ENCODE measurements around the gene ZSCAN29.

The ZSCAN29 gene

GRCh38 chr15:43329217-43329959 lies 41.5 kb downstream of the ZSCAN29 start:
- H3K4me1 Mint-ChIP-seq (ENCODE audit: low read depth in 2 of 2) = peaks cover 12 to 14% of the 10 kb centered on the region in 2 donors
- H3K27ac Mint-ChIP-seq = peak overlapping the region; percentile 98 to 99
- H3K9me3 Mint-ChIP-seq = peaks cover 0 to 10% of the 10 kb centered on the region in 2 donors
- H3K36me3 Mint-ChIP-seq (ENCODE audit: insufficient read depth) = peaks cover 26% of the 10 kb centered on the region
- H3K4me3 Mint-ChIP-seq = peak overlapping the region; percentile 93 to 94
- ATAC-seq (replicated peaks) = no peak
- peak in 1 of 3 experiments; percentile 5 for DNase-seq
- H3K27me3 Mint-ChIP-seq = no peaks in the 10 kb centered on the region

- DNase-seq (no peak), ATAC-seq (replicated peaks) (no peak)
- Mint-ChIP-seq H3K4me3 (no peak overlapping the region), H3K36me3 (ENCODE audit: insufficient read depth) (peaks cover 13% of the 10 kb centered on the region), H3K27ac (no peak overlapping the region), H3K9me3 (no peaks in the 10 kb centered on the region), H3K4me1 (ENCODE audit: low read depth in 2 of 2) (peaks cover 5 to 10% of the 10 kb centered on the region in 2 donors), H3K27me3 (peaks cover 0 to 5% of the 10 kb centered on the region in 2 donors)
Observed at GRCh38 chr15:43325039-43325684, 45.7 kb downstream of the ZSCAN29 start.

GRCh38 chr15:43318990-43319771 lies 51.7 kb downstream of the ZSCAN29 start:
- Mint-ChIP-seq H3K27me3 (peaks cover 37 to 44% of the 10 kb centered on the region in 2 donors), H3K9me3 (no peaks in the 10 kb centered on the region), H3K4me3 (no peak overlapping the region), H3K36me3 (ENCODE audit: insufficient read depth) (no peaks in the 10 kb centered on the region), H3K27ac (no peak overlapping the region), H3K4me1 (ENCODE audit: low read depth in 2 of 2) (no peaks in the 10 kb centered on the region)
- DNase-seq (no peak), ATAC-seq (replicated peaks) (no peak)

DNA sequence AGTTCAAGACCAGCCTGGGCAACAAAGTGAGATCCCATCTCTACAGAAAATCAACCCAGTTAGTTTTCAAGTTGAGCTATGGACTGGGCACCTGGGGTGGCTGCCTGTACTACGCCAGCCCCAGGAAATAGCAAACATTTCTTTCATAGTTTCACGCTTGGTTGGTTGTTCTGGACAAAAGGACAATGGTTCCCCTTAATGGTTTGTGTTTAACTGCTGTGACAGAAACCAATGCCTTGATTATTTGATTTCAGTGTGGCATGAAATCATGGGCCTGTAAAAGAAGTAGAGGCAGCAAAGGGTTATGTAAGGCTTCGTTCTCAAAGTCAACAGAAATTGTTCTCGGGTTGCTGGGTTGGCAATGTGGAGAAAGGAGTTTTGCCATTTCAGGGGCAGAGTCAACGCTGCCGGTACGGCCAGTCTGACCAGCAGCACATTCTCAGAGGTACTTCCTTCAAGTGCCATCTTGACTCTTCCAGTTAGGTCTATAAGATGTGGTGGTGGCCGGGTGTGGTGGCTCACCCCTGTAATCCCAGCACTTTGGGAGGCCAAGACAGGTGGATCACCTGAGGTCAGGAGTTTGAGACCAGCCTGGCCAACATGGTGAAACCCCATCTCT lies 53.2 kb downstream of the ZSCAN29 start:
- DNase-seq (no peak), ATAC-seq (replicated peaks) (no peak)
- no peak overlapping the region for H3K4me3 Mint-ChIP-seq

DNA sequence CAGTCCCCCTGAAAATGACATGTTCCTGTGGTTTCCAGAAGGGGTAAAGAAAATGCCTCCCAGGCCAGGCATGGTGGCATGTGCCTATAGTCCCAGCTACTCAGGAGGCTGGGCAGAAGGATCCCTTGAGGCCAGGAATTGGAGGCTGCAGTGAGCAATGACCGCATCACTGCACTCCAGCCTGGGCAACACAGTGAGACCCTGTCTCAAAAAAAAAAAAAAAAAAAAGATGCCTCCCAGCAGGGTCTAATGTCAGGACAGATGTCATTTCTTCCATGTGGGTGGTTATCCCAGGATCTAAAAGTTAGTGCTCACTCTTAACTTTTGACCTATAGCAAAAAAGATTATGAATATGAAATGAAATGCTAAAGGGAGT lies 53.9 kb downstream of the ZSCAN29 start:
- ATAC-seq (replicated peaks) = no peak

More for the DNA sequence above, 53.2 kb downstream of the ZSCAN29 start:
- H3K27me3 Mint-ChIP-seq = peaks cover 48 to 49% of the 10 kb centered on the region in 2 donors
- H3K9me3 Mint-ChIP-seq = no peaks in the 10 kb centered on the region
- H3K36me3 Mint-ChIP-seq (ENCODE audit: insufficient read depth) = no peaks in the 10 kb centered on the region
- no peaks in the 10 kb centered on the region for H3K4me1 Mint-ChIP-seq (ENCODE audit: low read depth in 2 of 2)
- H3K27ac Mint-ChIP-seq = no peak overlapping the region

DNA sequence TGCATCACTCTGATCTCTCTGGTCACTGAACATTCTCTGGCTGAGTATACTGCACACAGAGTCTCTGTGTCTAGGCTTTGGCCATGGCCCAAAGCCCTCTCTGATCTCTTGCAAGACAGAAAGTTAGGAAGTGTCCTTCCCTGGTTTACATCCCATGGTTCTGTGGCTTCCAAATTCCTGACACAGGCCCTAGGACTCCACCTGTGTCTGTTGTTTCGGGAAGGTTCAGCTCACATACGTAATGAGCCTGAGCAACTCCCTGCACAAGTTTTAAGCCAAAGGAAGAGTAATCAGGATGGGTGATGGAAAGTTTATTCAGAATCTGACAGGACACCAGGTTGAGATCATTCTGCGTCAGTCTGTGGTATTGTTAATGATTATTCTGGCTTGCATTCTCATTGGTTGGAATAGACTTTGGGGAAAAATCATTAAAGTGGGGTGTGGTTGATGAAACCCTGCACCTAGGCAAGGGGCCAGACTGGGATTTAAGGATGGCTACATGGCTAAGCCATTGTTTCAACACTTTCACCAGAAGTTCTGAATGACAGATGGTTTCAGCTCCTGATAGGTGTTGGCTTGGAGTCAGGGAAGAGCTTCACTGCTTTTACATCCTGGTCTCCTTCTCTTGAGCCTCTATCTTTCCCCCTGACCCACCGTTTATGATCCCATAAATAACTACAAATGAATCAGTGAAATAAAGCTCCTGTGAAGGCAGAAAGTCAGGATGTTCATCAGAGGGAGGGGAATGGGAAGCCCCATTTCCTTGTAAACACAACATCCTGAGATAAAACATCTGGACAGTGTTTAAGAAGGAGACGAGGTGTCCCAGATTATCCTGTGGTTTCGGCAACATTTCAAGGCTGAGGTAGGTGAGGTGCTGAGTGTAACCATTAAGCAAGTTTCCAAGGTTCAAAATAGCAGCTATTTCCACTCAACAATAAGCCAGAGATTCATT lies 54.5 kb downstream of the ZSCAN29 start:
- no peaks in the 10 kb centered on the region for H3K36me3 Mint-ChIP-seq (ENCODE audit: insufficient read depth)
- DNase-seq (no peak), ATAC-seq (replicated peaks) (no peak)
- no peaks in the 10 kb centered on the region for H3K9me3 Mint-ChIP-seq
- no peak overlapping the region for H3K4me3 Mint-ChIP-seq
- H3K27me3 Mint-ChIP-seq = peaks cover 54 to 55% of the 10 kb centered on the region in 2 donors
- no peaks in the 10 kb centered on the region for H3K4me1 Mint-ChIP-seq (ENCODE audit: low read depth in 2 of 2)
- no peak overlapping the region for H3K27ac Mint-ChIP-seq

More for the DNA sequence above, 53.9 kb downstream of the ZSCAN29 start:
- DNase-seq = no peak
- Mint-ChIP-seq H3K9me3 (no peaks in the 10 kb centered on the region), H3K4me3 (no peak overlapping the region), H3K4me1 (ENCODE audit: low read depth in 2 of 2) (no peaks in the 10 kb centered on the region), H3K27ac (no peak overlapping the region), H3K27me3 (peaks cover 49 to 54% of the 10 kb centered on the region in 2 donors), H3K36me3 (ENCODE audit: insufficient read depth) (no peaks in the 10 kb centered on the region)

GRCh38 chr15:43314171-43314570 lies 56.7 kb downstream of the ZSCAN29 start:
- Mint-ChIP-seq H3K27ac (no peak overlapping the region), H3K36me3 (ENCODE audit: insufficient read depth) (no peaks in the 10 kb centered on the region), H3K4me3 (no peak overlapping the region), H3K9me3 (no peaks in the 10 kb centered on the region), H3K27me3 (peaks cover 61 to 73% of the 10 kb centered on the region in 2 donors), H3K4me1 (ENCODE audit: low read depth in 2 of 2) (no peaks in the 10 kb centered on the region)
- ATAC-seq (replicated peaks) (no peak), DNase-seq (no peak)

- H3K9me3 Mint-ChIP-seq = no peaks in the 10 kb centered on the region
- no peak for ATAC-seq (replicated peaks)
- no peak for DNase-seq
- no peak overlapping the region for H3K27ac Mint-ChIP-seq
- H3K27me3 Mint-ChIP-seq = peaks cover 66 to 73% of the 10 kb centered on the region in 2 donors
- H3K36me3 Mint-ChIP-seq (ENCODE audit: insufficient read depth) = no peaks in the 10 kb centered on the region
- H3K4me1 Mint-ChIP-seq (ENCODE audit: low read depth in 2 of 2) = no peaks in the 10 kb centered on the region
- H3K4me3 Mint-ChIP-seq = no peak overlapping the region
Observed at GRCh38 chr15:43312378-43312777, 58.5 kb downstream of the ZSCAN29 start.
